GM13977 (cell line): Measurements from ENCODE around the gene PDCD7.

ENCODE experiments used
- DNase-seq: peaks from one replicate; pipeline ENCODE4 v3.0.0; 2012; ENCODE audit warnings: low spot score
- CTCF ChIP-seq: IDR thresholded peaks from 2 replicates; pipeline ENCODE4 v1.5.1; 2012; ENCODE audit warnings: mild to moderate bottlenecking, control low read depth; ENCODE audit not compliant: insufficient read depth; ENCODE audit errors: extremely low read depth, missing control alignments
- in situ Hi-C: fragments of 300-500 bp; cut with MboI; formaldehyde crosslinking; loops from one replicate; pipeline ENCODE4 v1.12.0; 2022; ENCODE audit warnings: low sequenced_read_pairs, low pct_unique_long_range_greater_than_20kb, mixed read lengths, inconsistent platforms; ENCODE audit not compliant: unreplicated experiment

PDCD7 gene

GRCh38 chr15:65091946-65092770 lies 41.5 kb downstream of the PDCD7 start:
- no peak for DNase-seq
- no peak for TF ChIP-seq CTCF
- in situ Hi-C loops, result no loop called here

GRCh38 chr15:65089206-65089824 lies 44.3 kb downstream of the PDCD7 start:
- DNase-seq, result no peak
- in situ Hi-C loops, result no loop called here
- no peak for TF ChIP-seq CTCF

GRCh38 chr15:65088643-65089021 lies 45.0 kb downstream of the PDCD7 start:
- no peak for TF ChIP-seq CTCF
- DNase-seq, result no peak
- in situ Hi-C loops, result no loop called here

- no peak for DNase-seq
- TF ChIP-seq CTCF, result no peak
- in situ Hi-C loops, result no loop called here
Measured at GRCh38 chr15:65087873-65088642, 45.5 kb downstream of the PDCD7 start.

GRCh38 chr15:65087411-65087810 lies 46.2 kb downstream of the PDCD7 start:
- TF ChIP-seq CTCF, result no peak
- no peak for DNase-seq
- in situ Hi-C loops, result no loop called here

- TF ChIP-seq CTCF, result no peak
- no peak for DNase-seq
- in situ Hi-C loops, result no loop called here
Measured at GRCh38 chr15:65086680-65087111, 46.9 kb downstream of the PDCD7 start.
